Lower leg skin (tissue), 3 donors: ENCODE measurements around the gene GTSE1.

Source experiments
- POLR2A ChIP-seq, 2 donors: fragments of 450-650 bp; IDR thresholded peaks; one replicate each; pipeline ENCODE4 v1.6.1; 2016 to 2017; ENCODE audit warnings: antibody characterized with exemption in 2 of 2, mild to moderate bottlenecking in 1 of 2, moderate library complexity in 1 of 2
- TF ChIP-seq, protein P1 (sequence below), 3 donors: fragments of 450-650 bp; IDR thresholded peaks; one replicate each; pipeline ENCODE4 v1.5.1; 2016; ENCODE audit warnings: antibody characterized with exemption in 3 of 3, mild to moderate bottlenecking in 3 of 3, moderate library complexity in 2 of 3

DNA sequence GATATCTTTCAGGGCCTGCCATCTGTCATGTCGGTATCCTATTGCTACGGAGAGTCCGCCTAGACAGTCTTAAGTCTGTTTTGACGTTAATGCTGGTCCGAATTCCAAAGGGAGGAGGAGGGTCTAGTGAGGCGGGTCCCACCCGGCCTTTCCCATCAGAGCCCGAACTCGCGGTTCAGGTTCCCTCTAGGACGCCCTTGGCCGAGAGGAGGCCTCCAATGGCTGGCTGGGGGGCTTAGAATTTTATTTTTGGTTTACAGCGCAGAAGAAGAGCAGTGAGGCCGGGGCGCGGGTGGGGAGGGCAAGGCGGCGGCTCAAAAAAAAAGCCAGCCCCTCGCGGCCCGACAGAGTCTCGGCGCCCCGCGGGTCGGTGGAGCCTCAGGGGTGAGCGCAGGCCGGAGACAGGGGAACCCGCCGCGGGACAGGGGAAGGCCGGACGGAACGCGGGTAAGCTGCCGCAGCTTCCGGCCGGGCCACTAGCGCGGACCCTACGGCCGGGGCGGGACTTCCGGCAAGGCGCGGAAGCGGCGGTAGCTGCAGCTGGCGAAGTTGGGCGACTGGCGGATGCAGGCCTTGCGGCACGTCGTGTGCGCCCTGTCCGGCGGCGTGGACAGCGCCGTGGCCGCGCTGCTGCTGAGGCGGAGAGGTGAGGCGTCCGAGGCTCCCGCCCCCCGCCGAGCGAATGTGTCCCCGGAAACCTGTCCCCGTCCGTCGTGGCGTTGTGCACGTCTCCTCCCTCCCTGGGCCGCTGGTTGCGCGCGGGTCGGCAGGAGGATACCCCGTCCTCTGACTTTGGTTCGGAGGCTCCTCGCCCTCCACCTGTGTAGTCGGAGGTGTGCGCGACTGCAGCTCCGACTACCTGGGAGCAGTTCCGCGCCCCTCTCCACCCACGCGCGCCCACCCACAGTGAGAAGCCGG lies 38.8 kb downstream of the GTSE1 start, which contains the start of gene TRMU:
- no peak for TF ChIP-seq POLR2A (IDR thresholded peaks at IDR 0.05)
- TF ChIP-seq, protein P1, sequence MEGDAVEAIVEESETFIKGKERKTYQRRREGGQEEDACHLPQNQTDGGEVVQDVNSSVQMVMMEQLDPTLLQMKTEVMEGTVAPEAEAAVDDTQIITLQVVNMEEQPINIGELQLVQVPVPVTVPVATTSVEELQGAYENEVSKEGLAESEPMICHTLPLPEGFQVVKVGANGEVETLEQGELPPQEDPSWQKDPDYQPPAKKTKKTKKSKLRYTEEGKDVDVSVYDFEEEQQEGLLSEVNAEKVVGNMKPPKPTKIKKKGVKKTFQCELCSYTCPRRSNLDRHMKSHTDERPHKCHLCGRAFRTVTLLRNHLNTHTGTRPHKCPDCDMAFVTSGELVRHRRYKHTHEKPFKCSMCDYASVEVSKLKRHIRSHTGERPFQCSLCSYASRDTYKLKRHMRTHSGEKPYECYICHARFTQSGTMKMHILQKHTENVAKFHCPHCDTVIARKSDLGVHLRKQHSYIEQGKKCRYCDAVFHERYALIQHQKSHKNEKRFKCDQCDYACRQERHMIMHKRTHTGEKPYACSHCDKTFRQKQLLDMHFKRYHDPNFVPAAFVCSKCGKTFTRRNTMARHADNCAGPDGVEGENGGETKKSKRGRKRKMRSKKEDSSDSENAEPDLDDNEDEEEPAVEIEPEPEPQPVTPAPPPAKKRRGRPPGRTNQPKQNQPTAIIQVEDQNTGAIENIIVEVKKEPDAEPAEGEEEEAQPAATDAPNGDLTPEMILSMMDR (IDR thresholded peaks at IDR 0.05) = no peak
